KOPT-K1 (cell line): ENCODE results near the gene MIEF2.

ENCODE experiments used
- H3K27ac ChIP-seq: fragments of 200-600 bp; sonication (generic); 2 replicates; pipeline ENCODE4 v1.5.1; 2016; ENCODE audit warnings: antibody characterized with exemption, mild to moderate bottlenecking, low read depth, low read length; ENCODE audit not compliant: poor library complexity, severe bottlenecking
- H3K36me3 ChIP-seq: fragments of 200-600 bp; sonication (generic); 2 replicates; pipeline ENCODE4 v1.5.1; 2017; ENCODE audit warnings: antibody characterized with exemption, mild to moderate bottlenecking, low read length, moderate library complexity; ENCODE audit not compliant: insufficient read depth
- H3K9me3 ChIP-seq: fragments of 200-600 bp; sonication (generic); 2 replicates; pipeline ENCODE4 v1.5.1; 2017; ENCODE audit warnings: antibody characterized with exemption, low read length, mild to moderate bottlenecking; ENCODE audit not compliant: insufficient read depth, poor library complexity, severe bottlenecking

The MIEF2 gene

DNA sequence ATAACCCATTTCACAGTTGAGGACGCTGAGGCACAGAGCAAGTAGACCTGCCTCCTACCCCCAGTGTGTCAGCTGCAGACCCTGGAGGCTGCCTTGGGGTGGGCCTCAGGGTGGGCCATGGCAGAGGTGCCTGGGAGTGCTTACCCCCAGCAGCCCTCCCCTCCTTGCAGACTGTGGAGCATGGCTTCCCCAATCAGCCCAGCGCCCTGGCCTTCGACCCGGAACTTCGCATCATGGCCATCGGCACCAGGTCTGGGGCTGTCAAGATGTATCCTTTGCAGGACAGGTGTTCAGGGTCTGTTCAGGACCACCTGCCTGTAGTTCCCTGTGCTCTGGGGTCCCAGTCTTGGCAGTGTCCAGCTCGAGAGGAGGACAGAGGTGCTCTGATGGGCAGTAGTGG is 30.7 kb upstream of the MIEF2 start:
- peaks cover 13% of the 10 kb centered on the region; the same call in 1 of the 2 replicates for H3K36me3 ChIP-seq
- H3K27ac ChIP-seq = no peak overlapping the region
- no peaks in the 10 kb centered on the region for H3K9me3 ChIP-seq

DNA sequence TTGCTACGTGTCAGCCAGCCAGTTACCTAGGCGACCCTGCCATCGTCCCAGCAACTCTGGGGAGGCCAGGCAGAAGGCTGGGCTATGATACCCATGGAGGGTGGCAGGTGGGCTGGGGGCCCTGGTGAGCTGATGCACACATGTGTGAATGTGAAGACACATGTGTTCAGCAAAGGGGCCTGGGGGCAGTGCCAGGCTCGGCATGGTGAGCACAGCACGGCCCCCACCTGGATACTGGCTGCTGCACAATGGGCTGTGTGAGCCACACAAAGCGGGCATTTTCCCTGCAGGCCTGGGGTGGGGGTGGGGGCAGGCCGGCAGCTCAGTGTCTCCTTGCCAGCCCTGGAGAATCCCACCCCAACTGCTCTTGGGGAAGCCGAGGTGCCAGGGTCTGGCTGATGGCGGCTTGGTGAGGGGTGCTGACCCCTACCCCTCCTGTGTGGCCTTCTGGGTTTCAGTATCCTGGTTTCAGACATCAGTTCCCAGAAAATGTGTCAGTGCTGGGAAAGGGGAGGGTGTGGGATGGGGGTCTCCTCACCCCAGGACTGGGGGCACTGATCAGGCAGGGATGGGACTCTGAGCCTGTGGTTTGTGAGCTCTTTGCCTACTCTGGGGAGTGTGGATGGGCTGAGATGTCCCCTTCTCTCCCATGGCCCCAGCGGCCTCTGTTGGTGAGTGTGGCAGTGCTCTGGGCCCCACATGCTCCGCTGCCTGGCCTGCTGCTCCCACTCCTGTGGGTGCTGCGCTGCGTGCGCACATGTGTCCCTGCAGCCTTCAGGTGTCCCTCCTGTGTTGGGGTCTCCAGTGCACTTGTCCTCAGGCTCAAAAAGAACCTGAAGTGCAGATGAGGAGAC is 29.9 kb upstream of the MIEF2 start:
- Histone ChIP-seq H3K36me3 (peaks cover 21% of the 10 kb centered on the region; the same call in 1 of the 2 replicates), H3K9me3 (no peaks in the 10 kb centered on the region), H3K27ac (no peak overlapping the region)

DNA sequence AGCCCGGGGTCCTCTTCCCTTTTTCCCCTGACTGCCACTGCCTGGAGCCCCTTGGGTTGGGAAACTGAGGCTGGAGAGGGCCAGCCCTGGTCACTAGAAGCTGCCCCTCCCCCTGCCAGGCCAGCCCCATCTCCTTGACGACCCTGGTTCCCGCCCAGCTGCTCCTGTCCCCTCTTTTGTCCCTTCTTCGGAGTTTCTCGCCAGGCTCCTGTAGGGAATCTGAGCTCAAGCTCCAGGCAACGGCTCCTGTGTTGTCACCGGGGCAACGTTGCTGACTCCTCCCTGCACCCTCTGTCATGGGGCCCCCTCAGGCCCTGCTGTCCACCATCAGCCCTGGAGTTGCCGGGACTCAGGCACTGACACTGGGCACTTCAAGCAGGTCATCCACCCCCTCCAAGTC is 29.3 kb upstream of the MIEF2 start:
- H3K36me3 ChIP-seq = peaks cover 27% of the 10 kb centered on the region
- H3K9me3 ChIP-seq = no peaks in the 10 kb centered on the region
- H3K27ac ChIP-seq = no peak overlapping the region

DNA sequence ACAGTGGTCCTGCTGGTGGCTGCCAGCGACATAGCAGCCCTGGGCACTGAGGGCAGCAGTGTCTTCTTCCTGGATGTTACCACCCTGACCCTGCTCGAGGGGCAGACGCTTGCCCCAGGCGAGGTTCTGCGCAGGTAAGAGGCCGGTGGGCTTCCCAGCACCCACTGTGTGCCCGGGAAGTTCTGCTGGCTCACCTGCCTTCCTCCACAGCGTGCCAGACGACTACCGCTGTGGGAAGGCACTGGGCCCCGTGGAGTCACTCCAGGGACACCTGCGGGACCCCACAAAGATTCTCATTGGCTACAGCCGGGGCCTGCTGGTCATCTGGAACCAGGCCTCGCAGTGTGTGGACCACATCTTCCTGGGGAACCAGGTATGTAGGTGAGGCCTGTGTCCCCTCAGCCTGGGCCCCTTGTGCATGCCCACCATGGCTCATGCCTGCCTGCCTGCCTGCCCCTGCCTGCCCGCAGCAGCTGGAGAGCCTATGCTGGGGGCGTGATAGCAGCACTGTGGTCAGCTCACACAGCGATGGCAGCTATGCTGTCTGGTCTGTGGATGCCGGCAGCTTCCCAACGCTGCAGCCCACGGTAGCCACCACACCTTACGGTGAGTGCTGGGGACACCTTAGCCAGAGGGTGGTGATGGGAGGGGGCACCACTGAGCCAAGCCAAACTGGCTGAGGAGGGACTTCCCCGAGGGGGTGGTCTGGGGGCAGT is 26.5 kb upstream of the MIEF2 start:
- Histone ChIP-seq H3K36me3 (peaks cover 41% of the 10 kb centered on the region), H3K9me3 (no peaks in the 10 kb centered on the region), H3K27ac (no peak overlapping the region)

DNA sequence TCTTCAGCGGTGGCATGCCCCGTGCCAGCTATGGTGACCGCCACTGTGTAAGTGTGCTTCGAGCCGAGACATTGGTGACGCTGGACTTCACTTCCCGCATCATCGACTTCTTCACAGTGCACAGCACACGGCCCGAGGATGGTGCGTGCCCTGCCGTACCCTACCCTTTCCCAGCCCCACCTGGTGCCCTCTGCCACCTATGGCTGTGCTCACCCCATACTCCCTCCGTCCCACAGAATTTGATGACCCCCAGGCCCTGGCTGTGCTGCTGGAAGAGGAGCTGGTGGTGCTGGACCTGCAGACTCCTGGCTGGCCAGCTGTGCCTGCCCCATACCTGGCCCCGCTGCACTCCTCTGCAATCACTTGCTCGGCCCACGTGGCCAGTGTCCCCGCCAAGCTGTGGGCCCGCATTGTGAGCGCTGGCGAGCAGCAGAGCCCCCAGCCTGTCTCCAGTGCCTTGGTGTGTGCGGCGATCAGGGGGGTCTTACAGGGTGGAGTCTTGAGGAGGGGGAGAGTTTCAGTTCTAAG is 25.5 kb upstream of the MIEF2 start:
- H3K36me3 ChIP-seq = peaks cover 41% of the 10 kb centered on the region
- H3K9me3 ChIP-seq = no peaks in the 10 kb centered on the region
- H3K27ac ChIP-seq = no peak overlapping the region

DNA sequence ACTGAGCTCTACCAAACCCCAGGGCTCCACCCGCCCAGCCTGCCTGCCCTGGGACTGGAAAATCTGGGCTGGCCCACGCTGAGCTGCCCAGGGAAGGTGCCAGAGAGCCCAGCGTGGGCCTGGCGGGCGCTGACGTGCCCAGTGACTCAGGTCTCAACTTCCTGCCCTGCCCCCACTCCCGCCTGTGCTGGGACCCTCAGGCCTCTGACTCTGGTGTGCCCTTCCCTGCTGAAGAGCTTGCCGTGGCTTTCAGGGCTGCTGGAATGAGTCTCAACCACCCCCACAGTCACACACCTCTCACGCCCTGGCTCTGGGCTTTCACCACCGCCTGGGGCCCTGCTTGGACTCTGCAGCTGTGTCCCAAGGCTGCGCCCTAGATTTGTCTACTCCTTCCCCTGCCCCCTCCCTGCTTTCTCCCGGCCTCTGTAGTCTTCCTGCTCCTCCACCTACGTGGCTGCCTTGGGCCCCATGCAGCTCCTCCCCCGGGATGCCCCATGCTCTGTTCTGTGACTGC is 24.7 kb upstream of the MIEF2 start:
- no peaks in the 10 kb centered on the region for H3K9me3 ChIP-seq
- H3K27ac ChIP-seq = no peak overlapping the region
- H3K36me3 ChIP-seq = peaks cover 41% of the 10 kb centered on the region

DNA sequence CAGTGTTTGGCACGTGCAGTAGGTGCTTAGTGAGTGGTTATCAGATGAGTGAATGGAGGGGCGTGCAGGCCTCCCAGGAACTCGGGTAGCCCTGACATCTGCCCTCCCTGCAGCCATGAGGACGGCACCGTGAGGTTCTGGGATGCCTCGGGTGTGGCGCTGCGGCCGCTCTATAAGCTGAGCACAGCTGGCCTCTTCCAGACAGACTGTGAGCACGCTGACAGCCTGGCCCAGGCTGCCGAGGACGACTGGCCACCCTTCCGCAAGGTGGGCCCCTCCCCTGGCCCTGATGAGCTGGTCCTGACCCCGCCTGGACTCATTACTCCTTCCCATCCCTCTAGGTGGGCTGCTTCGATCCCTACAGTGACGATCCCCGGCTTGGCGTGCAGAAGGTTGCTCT is 24.0 kb upstream of the MIEF2 start:
- H3K36me3 ChIP-seq = peaks cover 45% of the 10 kb centered on the region
- H3K9me3 ChIP-seq = no peaks in the 10 kb centered on the region
- H3K27ac ChIP-seq = no peak overlapping the region

DNA sequence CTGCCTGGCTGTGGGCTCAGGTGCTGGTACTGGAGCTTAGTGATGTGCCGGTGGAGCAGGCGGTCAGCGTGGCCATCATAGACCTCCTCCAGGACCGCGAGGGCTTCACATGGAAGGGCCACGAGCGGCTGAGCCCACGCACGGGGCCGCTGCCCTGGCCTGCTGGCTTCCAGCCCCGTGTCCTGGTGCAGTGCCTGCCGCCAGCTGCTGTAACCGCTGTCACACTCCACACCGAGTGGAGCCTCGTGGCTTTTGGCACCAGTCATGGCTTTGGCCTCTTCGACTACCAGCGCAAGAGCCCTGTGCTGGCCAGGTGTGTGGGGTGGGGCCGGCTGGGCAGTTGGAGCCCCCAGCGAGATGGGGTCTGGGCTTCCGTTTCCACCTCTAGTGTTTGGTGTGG is 23.0 kb upstream of the MIEF2 start:
- H3K27ac ChIP-seq = no peak overlapping the region
- no peaks in the 10 kb centered on the region for H3K9me3 ChIP-seq
- H3K36me3 ChIP-seq = peaks cover 54% of the 10 kb centered on the region

DNA sequence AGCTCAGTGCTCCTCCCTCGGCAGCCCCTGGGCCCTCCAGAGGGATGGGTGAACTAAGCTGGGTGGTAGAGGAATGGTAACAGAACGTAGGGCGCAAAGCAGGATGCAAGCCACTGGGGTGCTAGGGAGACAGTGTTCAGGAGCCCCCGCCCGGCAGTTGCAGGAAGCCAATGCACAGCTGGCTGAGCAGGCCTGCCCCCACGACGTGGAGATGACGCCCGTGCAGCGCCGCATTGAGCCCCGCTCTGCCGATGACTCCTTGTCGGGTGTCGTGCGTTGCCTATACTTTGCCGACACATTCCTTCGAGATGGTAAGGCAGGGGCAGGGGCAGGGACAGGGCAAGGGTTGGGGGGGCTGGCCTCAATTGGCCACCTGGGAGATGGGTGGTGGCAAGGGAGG is 22.2 kb upstream of the MIEF2 start:
- Histone ChIP-seq H3K9me3 (no peaks in the 10 kb centered on the region), H3K36me3 (peaks cover 56% of the 10 kb centered on the region), H3K27ac (no peak overlapping the region)

DNA sequence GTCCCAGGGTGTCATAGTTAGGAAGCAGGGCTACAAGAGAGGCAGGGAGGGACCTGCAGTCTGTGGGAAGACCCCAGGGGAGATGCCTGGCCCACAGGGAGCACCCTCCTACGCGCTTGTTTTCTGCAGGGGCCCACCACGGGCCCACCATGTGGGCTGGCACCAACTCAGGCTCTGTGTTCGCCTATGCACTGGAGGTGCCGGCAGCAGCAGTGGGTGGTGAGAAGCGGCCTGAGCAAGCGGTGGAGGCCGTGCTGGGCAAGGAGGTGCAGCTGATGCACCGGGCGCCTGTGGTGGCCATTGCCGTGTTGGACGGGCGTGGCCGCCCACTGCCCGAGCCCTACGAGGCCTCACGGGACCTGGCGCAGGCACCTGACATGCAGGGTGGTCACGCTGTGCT is 20.0 kb upstream of the MIEF2 start:
- peaks cover 51% of the 10 kb centered on the region for H3K36me3 ChIP-seq
- no peaks in the 10 kb centered on the region for H3K9me3 ChIP-seq
- H3K27ac ChIP-seq = no peak overlapping the region

DNA sequence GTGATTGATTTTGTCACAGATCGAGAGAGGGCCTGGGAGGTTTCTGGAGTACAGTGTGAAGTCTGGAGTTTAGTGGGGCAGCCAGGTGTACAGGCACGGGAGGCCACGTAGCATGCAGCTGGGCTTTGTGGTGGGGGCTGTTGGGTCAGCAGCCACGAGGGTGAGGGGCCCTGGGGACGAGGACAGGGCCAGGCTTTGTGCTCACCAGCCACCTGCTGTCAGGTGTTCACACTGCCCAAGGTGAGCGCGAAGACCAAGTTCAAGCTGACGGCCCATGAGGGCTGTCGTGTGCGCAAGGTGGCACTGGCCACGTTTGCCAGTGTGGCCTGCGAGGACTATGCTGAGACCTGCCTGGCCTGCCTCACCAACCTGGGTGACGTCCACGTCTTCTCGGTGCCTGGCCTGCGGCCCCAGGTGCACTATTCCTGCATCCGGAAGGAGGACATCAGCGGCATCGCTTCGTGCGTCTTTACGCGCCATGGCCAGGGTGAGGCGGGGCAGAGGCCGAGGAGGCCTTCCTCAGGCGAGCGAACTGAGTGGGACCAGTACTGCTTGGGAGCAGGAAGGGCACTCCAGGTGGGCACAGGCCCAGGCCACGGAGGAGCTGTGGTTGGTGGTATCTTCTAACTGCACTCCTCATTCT is 19.1 kb upstream of the MIEF2 start:
- H3K36me3 ChIP-seq = peaks cover 51% of the 10 kb centered on the region
- H3K27ac ChIP-seq = no peak overlapping the region
- H3K9me3 ChIP-seq = no peaks in the 10 kb centered on the region

DNA sequence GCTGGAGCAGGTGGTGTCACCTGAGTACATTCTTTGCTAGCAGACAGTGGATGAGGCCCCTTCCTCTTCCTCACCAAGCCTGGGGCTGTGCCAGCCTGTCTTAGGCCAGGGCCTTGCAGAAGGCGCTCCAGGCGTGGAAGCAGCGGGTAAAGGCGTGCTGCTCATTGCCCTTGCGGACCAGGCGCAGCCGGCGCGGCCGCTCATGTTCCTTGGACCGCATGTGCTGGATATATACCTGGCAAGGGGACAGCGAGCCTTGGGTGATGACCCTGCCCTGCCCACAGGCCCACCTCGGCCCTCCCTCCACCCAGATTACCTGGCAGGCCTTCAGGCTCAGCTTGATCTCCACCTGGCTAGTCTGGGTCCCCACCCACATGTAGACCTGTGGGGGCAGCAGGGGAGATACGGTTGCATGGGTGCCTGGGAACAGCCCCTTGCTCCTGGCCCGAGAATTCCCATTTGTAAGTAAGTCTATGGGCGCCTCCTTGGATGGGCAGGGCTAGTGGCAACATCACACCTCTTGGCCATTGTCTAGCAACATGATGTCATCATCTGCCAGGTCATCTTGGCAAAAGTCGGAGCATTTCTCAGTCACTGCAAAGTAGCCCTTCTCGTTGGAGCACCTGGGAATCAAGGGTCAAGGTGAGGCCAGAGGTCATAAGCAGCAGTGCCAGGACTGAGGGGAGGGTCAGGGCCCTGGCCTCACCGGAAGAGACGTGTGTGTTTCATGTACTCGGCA is 15.3 kb upstream of the MIEF2 start:
- H3K9me3 ChIP-seq = no peaks in the 10 kb centered on the region
- H3K36me3 ChIP-seq = peaks cover 73% of the 10 kb centered on the region
- no peak overlapping the region for H3K27ac ChIP-seq

DNA sequence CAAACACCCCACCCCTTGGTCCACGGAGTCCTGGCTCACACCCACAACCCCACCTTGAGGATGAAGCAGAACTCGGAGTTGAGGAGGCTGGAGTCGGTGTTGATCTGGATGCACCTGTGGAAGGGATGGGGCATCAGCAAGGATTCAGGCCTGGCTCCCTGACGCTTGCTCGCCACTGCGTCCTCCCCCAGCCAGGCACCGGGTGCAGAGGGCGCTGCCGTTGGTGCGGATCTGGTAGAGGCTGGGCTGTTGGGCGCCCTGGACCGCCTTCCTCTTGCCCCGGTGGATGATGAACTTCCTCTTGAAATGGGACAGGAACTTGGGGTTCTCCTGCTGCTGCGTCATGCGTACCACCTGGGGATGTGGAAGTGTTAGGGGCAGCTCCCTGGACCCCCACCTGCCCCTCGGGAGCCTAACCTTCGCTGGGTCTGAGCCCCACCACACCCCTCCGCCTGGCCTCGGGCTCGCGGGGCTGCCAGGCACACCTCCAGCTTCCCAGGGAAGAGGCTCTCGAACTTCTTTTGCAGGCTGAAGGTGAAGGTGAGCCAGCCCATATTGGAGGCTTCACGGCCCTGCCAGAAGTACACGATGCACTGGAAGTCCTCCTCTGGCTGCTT is 14.2 kb upstream of the MIEF2 start:
- Histone ChIP-seq H3K9me3 (no peaks in the 10 kb centered on the region), H3K27ac (no peak overlapping the region), H3K36me3 (peaks cover 83% of the 10 kb centered on the region)

DNA sequence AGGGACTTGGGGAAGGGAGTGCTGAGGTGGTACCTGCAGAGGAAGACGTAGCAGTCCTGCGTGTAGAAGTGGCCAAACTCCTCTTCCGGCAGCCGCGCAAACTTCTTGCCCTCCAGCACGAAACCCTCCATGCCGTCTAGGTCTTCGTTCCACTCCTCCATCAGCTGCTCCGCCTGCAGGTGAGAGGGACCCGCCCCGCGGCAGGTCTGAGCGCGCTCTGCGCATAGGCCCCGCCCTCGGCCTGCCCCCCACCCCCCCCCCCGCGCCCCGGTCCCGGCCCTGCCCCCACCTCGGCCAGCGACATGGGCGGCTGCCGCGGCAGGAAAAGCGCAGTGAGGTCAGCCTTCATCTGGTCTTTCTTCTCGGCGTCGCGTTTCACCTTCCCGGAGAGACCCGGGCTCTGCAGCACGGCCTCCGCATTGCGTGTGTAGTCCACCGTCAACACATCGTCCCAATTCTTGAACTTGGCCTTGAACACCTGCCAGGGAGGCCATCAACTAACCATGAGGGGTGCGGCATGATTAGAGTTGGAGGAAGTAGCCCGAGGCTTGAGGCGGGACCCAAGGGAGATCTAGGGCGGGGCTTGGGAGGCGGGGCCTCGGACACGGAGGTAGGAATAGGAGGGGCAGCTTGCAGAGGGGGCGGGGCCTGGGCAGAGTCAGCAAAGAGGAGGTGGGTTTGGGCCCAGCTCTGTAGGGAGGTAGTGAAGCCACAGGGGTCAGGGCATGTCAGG is 13.4 kb upstream of the MIEF2 start:
- Histone ChIP-seq H3K36me3 (peaks cover 83% of the 10 kb centered on the region), H3K27ac (no peak overlapping the region), H3K9me3 (no peaks in the 10 kb centered on the region)
